Left renal pelvis (tissue), 4 donors: ENCODE measurements around the gene BIRC5. TPM values are rescaled to one million over a fixed set of nuclear protein-coding genes. Genes with fewer than 3 reads are reported as not detected.
A peak's percentile ranks its signal among the peaks of the same experiment; 100 is the strongest.

Source experiments
- DNase-seq, 4 donors: peaks; one replicate each; pipeline ENCODE4 v3.0.0-alpha.2; 2013; ENCODE audit warnings: low read depth in 4 of 4, low spot score in 3 of 4
- polyA plus RNA-seq, 4 donors: library from polyadenylated mRNA; unstranded; fragments of 120-200 nt; gene quantifications; one replicate each; pipeline ENCODE4 v1.2.1, GENCODE V29; 2013; ENCODE audit not compliant: insufficient read length in 4 of 4

Gene BIRC5
- polyA plus RNA-seq, 4 donors = 22.8 to 31.1 (median 26.6) TPM

DNA sequence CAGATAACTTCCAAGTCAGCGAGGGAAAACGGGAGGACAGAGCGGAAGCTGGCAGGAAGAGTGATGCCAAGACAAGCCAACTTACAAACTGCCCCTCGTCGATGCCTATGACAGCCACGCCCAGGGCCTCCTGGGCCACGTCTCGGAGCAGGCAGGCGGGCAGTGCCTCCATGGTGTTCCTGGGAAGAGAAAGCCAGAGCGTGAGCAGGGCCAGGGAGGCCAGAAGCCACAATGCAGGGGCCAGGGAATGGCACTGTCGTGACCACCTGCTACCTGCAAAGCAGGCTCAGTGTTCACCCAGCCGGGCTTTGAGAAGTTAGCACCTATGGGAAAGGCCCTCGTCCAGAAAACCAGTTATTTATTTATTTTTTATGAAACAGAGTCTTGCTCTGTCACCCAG, 31.5 kb upstream of the BIRC5 start:
- no peak for DNase-seq

DNA sequence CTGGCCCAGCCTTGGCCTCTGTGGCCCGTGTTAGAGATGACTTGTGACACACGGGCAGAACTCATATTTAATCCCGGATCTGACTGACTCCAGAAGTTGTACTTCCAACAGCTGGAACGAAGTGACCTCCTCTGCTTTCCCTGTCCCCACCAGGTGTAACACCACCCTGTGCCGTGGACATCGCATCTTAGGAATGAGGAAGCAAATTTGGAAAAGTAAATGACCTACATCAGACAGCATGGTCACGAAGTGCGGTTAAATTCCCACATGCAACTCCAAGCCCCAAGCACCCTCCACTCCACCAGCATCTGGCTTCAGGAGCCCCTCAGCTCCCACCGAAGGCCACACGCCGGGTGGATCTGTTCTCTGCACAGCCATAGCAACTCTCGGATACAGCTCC, 30.1 kb upstream of the BIRC5 start:
- DNase-seq = no peak

DNA sequence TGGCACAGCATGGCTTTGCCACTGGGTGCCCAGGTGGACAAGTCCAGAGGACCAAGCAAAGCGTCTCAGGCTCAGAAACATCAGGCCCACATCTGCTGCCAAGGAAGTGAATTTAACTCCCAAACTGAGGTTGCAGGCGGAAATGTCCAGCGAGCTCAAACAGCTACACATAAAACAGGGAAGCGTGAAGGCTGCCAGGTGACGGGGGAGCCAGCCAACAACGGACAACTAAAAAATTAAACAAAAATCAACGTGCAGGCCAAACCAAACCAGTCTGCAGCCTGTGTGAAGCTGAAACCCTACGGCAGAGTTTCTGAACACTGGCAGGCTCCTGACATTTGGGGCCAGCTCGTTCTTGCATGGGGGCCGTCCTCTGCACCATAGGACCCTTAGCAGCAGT, 29.7 kb upstream of the BIRC5 start:
- DNase-seq = no peak

DNA sequence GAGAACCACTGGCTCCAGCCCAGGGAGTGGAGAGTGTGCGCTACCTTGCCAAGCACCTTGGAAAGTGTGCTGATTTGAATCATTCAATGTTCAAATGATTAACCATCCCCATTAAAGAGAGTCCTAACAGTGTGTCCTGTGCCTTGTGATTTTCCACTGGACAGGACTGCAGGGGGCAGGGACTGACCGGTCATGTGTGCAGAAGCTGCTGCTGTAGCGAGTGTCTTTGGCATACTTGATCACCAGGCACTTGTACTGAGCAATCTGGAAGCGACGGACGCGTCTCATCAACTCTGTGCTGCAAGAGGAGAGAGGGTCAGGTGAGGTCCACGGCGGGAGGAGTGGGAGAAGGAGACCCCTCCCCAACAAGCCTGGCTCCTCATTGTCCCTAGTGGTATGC, 29.2 kb upstream of the BIRC5 start:
- DNase-seq = no peak

DNA sequence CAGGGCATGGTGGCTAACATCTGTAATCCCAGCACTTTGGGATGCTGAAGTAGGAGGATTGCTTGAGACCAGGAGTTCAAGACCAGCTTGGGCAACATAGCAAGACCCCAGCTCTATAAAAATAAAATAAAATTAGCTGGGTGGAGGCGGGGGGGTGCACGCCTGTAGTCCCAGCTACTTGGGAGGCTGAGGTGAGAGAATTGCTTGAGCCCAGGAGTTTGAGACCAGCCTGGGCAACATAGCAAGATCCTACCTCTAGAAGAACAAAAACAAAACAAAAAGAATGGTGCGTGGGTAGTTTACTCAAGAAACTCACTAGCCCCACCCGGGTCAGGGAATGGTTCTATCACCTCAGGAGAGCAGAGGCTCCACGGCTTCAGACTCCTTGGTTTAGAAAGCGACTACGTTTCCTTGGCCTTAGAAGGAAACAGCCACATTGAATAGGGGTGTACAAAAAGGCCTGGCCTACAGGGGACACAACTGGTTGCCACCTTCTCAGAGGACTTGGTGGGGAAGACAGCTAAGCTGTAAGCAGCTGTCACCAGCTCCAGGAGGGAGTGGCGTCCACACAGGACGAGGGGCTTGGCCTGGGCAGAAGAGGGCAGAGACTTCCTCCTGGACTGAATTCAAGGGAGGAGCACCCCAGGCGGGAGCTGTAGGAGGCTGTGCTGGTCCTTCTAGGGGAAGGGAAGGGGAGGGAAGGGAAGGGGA, 27.9 kb upstream of the BIRC5 start:
- DNase-seq = no peak

DNA sequence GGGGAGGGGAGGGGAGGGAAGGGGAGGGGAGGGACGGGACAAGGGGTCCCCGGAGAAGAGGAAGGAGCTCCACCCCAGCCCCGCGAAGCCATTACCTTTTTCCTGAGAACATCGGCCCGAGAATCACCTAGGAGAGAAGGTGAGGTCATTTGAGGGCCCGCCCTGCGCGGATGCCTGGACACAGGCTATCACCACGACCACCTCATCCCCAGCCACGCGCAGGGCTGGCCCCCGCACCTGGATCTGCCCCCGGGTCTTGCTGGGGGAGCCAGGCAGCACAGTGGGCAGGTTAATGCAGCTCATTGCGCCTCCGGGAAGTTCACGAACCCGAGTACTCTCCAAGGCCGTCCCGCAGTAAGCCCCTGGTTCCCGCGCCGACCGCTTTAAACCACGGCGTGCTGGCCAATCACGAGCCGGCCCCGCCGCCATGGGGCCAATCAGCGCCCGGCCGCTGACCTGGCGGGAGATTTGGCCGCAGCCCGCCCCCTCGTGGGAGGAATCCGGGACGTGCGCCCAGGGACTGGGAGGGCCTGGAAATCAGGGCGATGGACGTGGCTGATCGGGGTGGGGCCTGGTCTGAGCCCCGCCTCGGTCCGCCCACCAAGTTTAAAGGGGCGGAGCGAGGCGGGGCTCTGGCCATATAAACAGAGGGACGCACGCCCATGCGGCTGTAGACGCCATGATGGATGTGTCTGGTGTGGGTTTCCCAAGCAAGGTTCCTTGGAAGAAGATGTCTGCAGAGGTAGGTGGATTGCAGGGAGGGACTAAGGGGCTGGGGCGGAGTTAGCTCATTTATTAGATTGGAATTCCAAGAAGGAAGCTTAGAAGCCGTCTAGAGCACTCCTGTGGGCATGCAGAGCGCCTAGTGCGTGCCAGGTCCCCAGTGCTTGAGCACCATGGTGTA, 27.1 kb upstream of the BIRC5 start, which contains the start of the genes AFMID and TK1:
Gene AFMID (plus strand): TSS at position 671 of the 904 bp plus-strand sequence. CDS start 9 bp downstream, at position 680.
Gene TK1 (minus strand): TSS at position 361 of the 904 bp plus-strand sequence. CDS start 58 bp downstream, at position 303.
- peak; percentile 84 to 94 (median 91) for DNase-seq

DNA sequence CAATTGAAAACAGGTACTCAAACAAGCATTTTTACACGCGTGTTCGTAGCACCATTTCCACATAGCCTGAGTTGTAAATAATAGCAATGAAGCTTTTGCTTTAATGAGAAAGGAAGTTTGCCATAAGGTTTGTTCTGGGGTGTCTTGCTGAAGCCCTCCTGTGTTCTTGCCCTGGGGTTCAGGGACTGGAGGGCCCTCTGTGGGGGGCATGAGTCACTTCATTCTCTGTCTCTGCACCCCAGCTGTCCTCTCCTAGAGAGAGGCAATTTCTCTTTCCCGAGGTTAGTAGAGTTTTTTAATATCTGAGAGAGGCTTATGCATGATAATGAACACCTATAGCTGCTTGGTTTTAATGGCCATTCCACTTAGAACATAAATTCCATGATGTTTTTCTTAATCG, 17.3 kb upstream of the BIRC5 start:
- no peak for DNase-seq

DNA sequence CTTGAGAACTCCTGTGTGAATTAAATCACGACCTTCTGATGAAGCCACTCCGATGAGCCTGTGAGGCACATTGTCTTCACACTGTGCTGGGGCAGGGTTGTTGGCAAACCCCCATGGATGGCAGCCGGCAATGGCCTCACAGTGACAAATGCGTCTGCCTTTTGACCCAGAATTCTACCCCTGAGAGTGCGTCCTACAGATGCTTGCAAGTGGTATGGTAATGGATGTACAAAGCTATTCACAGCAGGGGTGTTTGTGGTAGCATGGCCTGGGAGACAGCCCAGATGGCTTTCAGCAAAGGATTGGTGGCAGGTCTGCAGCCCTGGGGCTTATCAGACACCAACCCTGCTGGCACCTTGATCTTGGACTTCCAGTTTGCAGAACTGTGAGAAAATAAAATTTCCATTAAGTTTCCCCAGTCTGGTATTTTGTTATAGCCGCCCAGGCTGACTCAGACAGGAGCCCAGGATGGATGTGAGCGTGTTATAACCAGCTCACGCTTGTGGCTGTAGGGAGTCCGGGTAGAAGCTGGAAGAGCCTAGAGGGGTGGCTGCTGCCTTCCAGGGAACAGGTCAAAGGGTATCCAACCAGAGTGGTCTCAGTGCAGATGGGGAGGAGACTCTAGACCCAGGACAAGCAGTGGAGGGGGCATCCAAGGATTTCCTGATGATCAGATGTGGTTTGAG, 16.8 kb upstream of the BIRC5 start:
- no peak for DNase-seq

DNA sequence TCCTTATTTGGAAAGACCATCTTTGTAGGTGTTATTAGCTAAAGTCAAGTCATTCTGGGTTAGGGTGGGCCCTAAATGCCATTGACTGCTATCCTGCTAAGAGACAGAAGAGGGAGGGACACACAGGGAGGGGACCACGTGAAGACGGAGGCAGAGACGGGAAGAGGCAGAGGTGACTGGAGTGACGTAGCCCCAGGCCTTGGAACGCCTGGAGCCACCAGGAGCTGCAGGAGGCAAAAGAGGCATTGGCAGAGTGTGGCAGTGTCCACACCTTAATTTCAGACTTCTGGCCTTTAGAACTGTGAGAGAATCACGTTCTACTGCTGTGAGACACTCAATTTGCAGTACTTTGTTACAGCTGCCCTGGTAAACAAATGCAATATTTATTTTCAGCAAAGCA, 13.6 kb upstream of the BIRC5 start:
- no peak for DNase-seq

DNA sequence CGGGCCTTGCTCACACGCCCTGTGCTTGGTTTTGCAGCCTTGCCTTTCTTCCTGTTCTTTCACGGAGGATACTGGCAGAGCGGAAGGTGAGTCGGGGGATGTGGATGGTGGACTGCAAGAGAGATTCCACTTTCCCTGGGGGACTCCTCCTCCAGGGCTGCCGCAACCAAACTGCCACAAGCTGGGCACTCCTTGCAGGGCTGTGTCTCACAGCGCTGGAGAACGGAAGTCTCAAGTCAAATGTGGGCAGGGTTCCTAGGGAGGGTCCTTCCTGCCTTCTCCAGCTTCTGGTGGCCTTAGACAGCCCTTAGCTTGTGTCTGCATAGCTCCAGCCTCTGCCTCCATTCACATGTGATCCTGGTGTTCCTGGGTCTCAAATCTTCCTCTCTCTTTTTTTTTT, 11.4 kb upstream of the BIRC5 start:
- no peak for DNase-seq

DNA sequence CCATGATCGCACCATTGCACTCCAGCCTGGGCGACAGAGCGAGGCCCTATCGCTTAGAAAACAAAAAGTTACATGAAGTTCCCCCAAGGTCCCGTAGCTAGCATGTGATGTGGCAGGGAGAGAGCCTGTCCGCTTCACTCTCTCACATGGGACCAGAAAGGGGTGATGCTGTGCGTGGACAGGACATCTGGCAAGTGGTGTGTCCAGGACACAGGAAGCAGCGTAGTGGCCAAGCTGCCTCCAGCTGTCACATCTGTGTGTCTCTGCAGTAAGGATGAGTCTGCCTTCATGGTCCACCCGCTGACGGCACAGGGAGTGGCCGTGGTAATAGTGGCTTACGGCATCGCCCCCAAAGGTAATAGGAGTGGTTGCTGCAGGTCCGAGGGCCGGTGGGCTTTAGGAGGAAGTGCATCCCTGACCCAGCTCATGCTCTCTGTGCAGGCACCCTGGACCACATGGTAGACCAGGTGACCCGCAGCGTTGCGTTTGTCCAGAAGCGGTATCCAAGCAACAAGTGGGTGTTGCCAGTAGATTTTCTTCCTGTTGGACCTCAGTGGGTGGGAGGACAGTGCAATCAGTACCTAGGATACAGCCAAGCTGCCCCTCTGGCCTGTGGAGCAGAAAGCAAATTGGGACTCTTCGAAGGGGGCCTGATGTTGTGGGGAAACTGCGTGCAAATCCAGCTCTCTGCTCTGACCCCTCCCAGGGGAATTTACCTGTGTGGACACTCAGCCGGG, 9.5 kb upstream of the BIRC5 start:
- no peak for DNase-seq

DNA sequence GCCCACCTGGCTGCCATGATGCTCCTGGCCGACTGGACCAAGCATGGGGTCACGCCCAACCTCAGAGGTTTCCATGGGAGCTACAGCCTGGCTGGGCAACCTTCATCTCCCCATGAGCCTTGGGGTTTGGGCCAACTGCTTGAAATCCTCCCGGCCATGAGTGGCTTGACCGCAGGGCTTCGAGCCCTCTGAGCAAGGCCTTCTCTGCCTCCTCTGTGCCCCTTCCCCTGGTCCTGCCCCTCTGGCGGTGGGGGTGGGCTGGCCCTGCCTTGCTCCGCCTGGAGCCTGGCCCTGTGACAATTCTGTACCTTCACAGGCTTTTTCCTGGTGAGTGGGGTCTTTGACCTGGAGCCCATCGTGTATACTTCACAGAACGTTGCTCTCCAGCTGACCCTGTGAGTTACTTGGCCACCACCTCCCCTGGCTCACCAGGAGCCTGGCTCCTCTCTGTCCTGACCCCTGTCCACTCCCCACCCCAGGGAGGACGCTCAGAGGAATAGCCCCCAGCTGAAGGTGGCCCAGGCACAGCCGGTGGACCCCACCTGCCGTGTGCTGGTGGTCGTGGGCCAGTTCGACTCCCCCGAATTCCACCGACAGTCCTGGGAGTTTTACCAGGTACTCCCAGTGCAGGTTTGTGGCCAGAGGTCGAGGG, 8.8 kb upstream of the BIRC5 start:
- DNase-seq = no peak

DNA sequence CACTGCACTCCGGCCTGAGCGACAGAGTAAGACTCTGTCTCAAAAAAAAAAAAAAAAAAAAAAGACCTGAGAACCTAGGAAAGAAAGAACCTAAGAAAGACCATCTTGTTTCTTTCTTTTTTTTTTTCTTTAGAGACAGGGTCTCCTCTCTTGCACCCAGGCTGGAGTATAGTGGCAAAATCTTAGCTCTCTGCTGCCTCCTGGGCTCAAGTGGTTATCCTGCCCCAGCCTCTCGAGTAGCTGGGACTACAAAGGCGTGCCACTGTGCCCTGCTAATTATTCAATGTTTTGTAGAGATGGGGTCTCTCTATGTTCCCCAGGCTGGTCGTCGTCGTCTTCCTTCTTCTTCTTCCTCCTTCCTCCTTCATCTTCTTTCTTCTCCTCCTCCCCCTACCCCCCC, 7.8 kb upstream of the BIRC5 start:
- DNase-seq = no peak

DNA sequence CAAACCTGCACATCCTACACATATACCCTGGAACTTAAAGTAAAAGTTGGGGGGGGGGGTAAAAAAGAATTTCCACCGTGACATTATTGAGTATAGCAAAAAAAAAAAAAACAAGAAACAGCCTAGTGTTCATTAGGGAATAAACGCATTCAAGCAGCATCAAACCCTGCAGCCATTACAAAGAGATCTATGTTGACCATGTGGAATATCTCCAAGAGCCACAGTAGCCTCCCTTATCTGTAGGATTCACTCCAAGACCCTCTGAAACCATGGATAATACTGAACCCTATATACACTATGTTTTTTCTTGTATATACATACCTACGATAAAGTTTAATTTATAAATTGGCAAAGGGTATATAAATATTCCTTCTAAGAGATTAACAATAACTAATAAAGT, 5.6 kb upstream of the BIRC5 start:
- DNase-seq = no peak

DNA sequence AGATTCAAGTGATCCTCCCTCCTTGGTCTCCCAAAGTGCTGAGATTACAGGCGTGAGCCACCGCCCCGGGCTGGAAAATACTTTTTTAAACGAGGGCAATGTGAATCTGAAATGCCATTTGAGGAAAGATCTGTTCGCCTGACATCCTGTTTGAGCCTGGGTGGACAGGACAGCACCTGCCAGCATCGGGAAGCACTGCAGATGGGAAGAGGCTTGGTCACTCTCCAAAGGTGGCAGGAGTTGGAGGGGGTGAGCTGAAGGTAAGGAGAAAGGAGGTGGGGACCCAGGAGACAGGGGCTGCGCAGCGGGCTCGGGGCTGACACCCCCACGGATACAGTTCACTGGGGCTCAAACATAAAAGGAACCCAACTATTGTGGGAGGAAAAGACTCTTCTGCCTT, 3.9 kb upstream of the BIRC5 start:
- DNase-seq = no peak

DNA sequence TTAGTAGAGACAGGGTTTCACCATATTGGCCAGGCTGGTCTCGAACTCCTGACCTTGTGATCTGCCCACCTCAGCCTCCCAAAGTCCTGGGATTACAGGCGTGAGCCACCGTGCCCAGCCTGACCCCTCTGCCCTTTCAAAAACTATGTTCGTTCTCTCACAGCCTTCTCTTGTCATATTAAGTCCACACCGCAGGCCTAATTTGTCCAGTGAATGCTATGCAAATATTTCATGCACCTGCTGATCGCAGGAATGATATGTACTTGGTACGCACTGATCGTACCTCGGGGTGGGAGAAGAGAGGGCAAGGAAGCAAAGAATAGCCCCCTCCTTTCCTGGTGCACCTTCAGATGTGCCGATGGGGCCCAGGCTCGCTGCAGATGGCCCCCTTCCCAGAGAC, 3.0 kb upstream of the BIRC5 start:
- no peak for DNase-seq

DNA sequence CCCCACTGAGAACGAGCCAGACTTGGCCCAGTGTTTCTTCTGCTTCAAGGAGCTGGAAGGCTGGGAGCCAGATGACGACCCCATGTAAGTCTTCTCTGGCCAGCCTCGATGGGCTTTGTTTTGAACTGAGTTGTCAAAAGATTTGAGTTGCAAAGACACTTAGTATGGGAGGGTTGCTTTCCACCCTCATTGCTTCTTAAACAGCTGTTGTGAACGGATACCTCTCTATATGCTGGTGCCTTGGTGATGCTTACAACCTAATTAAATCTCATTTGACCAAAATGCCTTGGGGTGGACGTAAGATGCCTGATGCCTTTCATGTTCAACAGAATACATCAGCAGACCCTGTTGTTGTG, 631 bp downstream of the BIRC5 start:
- DNase-seq = no peak

DNA sequence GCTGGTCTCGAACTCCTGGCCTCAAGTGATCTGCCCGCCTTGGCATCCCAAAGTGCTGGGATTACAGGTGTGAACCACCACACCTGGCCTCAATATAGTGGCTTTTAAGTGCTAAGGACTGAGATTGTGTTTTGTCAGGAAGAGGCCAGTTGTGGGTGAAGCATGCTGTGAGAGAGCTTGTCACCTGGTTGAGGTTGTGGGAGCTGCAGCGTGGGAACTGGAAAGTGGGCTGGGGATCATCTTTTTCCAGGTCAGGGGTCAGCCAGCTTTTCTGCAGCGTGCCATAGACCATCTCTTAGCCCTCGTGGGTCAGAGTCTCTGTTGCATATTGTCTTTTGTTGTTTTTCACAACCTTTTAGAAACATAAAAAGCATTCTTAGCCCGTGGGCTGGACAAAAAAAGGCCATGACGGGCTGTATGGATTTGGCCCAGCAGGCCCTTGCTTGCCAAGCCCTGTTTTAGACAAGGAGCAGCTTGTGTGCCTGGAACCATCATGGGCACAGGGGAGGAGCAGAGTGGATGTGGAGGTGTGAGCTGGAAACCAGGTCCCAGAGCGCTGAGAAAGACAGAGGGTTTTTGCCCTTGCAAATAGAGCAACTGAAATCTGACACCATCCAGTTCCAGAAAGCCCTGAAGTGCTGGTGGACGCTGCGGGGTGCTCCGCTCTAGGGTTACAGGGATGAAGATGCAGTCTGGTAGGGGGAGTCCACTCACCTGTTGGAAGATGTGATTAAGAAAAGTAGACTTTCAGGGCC, 5.5 kb downstream of the BIRC5 start:
- DNase-seq = no peak

DNA sequence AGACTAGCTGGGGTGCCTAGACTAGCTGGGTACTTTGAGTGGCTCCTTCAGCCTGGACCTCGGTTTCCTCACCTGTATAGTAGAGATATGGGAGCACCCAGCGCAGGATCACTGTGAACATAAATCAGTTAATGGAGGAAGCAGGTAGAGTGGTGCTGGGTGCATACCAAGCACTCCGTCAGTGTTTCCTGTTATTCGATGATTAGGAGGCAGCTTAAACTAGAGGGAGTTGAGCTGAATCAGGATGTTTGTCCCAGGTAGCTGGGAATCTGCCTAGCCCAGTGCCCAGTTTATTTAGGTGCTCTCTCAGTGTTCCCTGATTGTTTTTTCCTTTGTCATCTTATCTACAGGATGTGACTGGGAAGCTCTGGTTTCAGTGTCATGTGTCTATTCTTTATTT, 9.0 kb downstream of the BIRC5 start:
- DNase-seq = no peak
